Endothelial cell of umbilical vein (primary cell): Measurements from ENCODE around the gene MS4A6E.

Experiments
- EZH2 ChIP-seq: IDR thresholded peaks from 2 replicates; pipeline ENCODE4 v1.6.1; 2012; ENCODE audit warnings: borderline replicate concordance, low read depth, mild to moderate bottlenecking, moderate library complexity, low read length, inconsistent platforms; ENCODE audit not compliant: severe bottlenecking
- GATA2 ChIP-seq: IDR thresholded peaks from 2 replicates; pipeline ENCODE4 v1.7.0; 2011; ENCODE audit warnings: low read depth, mild to moderate bottlenecking, moderate library complexity, mixed read lengths, low read length; ENCODE audit not compliant: insufficient read length, insufficient read depth
- JUN ChIP-seq: IDR thresholded peaks from 2 replicates; pipeline ENCODE4 v1.6.1; 2011; ENCODE audit warnings: borderline replicate concordance, low read depth; ENCODE audit not compliant: insufficient read length, insufficient read depth
- POLR2A ChIP-seq: IDR thresholded peaks from 2 replicates; pipeline ENCODE4 v1.6.1; 2012; ENCODE audit warnings: low read depth, mild to moderate bottlenecking, control low read depth, low read length
- POLR2AphosphoS5 ChIP-seq: IDR thresholded peaks from 2 replicates; pipeline ENCODE4 v1.6.1; 2012; ENCODE audit warnings: low read depth, mild to moderate bottlenecking, control low read depth, low read length, moderate library complexity; ENCODE audit not compliant: insufficient read depth
- TF ChIP-seq, protein P1 (sequence below), 2 donors: IDR thresholded peaks; 1 replicate in 1 of 2; 2 replicates in 1 of 2; pipeline ENCODE4 v1.5.1; 2011; ENCODE audit warnings: low read length in 2 of 2, mild to moderate bottlenecking in 2 of 2, moderate library complexity in 2 of 2, control low read depth in 1 of 2, inconsistent platforms in 1 of 2, low read depth in 1 of 2; ENCODE audit not compliant: insufficient read depth in 1 of 2; ENCODE audit errors: extremely low read depth in 1 of 2
- TF ChIP-seq, protein P2 (sequence below): IDR thresholded peaks from 2 replicates; pipeline ENCODE4 v1.6.1; 2011; ENCODE audit not compliant: insufficient read depth, insufficient read length

DNA sequence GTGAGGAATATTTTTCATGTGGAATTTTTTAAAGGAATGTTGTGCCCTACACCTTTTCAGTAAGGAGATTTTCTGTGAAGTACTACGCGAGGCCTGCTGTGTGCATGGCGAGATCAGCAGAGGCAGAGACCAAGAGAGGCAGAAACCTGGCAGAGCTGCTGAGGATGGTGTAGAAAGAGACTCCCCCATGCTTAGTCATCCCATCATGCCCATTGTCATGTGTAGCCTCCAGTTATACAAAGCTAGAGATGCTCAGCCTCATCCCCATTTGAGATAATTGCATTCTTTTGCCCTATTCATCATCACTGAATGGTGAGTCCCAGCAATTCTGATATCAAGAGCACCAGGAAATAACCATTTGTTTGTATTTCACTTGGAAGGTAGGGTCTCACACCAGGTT, 48.3 kb downstream of the MS4A6E start:
- TF ChIP-seq, protein P1, sequence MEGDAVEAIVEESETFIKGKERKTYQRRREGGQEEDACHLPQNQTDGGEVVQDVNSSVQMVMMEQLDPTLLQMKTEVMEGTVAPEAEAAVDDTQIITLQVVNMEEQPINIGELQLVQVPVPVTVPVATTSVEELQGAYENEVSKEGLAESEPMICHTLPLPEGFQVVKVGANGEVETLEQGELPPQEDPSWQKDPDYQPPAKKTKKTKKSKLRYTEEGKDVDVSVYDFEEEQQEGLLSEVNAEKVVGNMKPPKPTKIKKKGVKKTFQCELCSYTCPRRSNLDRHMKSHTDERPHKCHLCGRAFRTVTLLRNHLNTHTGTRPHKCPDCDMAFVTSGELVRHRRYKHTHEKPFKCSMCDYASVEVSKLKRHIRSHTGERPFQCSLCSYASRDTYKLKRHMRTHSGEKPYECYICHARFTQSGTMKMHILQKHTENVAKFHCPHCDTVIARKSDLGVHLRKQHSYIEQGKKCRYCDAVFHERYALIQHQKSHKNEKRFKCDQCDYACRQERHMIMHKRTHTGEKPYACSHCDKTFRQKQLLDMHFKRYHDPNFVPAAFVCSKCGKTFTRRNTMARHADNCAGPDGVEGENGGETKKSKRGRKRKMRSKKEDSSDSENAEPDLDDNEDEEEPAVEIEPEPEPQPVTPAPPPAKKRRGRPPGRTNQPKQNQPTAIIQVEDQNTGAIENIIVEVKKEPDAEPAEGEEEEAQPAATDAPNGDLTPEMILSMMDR (IDR thresholded peaks at IDR 0.05; ENCODE audit: extremely low read depth in 1 of 2, insufficient read depth in 1 of 2, low read depth in 1 of 2, low read length in 2 of 2): no peak
- no peak for TF ChIP-seq POLR2A
- TF ChIP-seq EZH2: no peak
- TF ChIP-seq POLR2AphosphoS5: no peak
- TF ChIP-seq, protein P2, sequence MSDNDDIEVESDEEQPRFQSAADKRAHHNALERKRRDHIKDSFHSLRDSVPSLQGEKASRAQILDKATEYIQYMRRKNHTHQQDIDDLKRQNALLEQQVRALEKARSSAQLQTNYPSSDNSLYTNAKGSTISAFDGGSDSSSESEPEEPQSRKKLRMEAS: no peak
- no peak for TF ChIP-seq GATA2
- no peak for TF ChIP-seq JUN
